Cardiac fibroblast (primary cell): ENCODE data around the gene PCSK5.
"Not testable (repeated sequence)": the region's sequence is repeated elsewhere in the genome, so short reads cannot be mapped to it uniquely, and the experiment has no call there.

ENCODE experiments used
- DNase-seq, 2 donors: peaks; one replicate each; pipeline versions ENCODE4 v3.0.0 to v3.0.0-alpha.2; 2010; ENCODE audit warnings: low read depth in 2 of 2
- H3K4me3 ChIP-seq, 2 donors: replicated peaks in 1 of 2; 1 replicate in 1 of 2; 2 replicates in 1 of 2; pipeline ENCODE4 v1.5.1; 2011; ENCODE audit warnings: low read depth in 2 of 2, low read length in 2 of 2, mild to moderate bottlenecking in 2 of 2, moderate library complexity in 1 of 2
- TF ChIP-seq, protein P1 (sequence below): IDR thresholded peaks from one replicate; pipeline ENCODE4 v1.5.1; 2011; ENCODE audit warnings: low read depth, mild to moderate bottlenecking, low read length, inconsistent platforms

Gene PCSK5

DNA sequence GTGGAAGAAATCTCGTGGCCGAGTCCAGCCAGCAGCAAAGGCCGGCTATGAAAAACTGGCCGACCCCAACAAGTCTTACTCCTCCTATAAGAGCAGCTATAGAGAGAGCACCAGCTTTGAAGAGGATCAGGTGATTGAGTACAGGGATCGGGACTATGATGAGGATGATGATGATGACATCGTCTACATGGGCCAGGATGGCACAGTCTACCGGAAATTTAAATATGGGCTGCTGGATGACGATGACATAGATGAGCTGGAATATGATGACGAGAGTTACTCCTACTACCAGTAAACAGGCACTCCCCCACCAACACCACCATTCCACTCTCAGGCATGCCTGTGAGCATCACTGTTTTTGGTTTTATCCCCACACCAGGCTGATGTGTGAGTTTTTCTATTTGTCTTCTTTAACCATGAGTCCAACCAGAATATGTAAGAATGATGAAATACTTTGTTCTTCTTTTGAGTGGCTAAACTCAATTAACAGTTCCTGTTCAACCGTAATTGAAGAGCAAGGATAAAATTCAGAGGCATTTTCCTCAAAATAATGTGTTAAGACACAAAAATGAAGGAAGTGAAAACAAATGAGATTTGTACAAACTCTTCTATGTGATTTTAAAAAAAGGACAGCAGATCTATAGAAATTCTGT is 468.3 kb downstream of the PCSK5 start:
- DNase-seq = no peak
- TF ChIP-seq, protein P1, sequence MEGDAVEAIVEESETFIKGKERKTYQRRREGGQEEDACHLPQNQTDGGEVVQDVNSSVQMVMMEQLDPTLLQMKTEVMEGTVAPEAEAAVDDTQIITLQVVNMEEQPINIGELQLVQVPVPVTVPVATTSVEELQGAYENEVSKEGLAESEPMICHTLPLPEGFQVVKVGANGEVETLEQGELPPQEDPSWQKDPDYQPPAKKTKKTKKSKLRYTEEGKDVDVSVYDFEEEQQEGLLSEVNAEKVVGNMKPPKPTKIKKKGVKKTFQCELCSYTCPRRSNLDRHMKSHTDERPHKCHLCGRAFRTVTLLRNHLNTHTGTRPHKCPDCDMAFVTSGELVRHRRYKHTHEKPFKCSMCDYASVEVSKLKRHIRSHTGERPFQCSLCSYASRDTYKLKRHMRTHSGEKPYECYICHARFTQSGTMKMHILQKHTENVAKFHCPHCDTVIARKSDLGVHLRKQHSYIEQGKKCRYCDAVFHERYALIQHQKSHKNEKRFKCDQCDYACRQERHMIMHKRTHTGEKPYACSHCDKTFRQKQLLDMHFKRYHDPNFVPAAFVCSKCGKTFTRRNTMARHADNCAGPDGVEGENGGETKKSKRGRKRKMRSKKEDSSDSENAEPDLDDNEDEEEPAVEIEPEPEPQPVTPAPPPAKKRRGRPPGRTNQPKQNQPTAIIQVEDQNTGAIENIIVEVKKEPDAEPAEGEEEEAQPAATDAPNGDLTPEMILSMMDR = no peak
- H3K4me3 ChIP-seq = no peak overlapping the region

DNA sequence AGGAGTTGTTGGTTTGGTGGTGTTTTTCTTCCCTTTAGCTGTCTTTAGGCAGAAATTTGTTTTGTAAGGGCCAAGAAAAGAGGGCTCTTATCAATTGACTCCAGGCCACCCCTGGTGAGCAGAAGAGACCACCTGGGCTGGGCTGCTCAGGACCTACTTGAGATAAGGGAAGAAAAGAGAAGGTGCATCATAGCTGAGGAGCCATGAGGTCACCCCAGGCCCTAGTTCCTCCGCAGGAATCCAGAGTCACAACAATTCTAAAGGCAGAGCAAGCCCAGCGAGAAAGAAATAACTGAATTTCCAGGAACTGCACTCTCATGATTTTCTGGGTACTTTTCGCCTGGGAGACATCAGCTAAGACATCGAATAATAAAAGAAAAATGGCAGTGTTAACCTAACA is 468.9 kb downstream of the PCSK5 start:
- TF ChIP-seq, protein P1 = no peak
- DNase-seq = no peak
- no peak overlapping the region for H3K4me3 ChIP-seq

DNA sequence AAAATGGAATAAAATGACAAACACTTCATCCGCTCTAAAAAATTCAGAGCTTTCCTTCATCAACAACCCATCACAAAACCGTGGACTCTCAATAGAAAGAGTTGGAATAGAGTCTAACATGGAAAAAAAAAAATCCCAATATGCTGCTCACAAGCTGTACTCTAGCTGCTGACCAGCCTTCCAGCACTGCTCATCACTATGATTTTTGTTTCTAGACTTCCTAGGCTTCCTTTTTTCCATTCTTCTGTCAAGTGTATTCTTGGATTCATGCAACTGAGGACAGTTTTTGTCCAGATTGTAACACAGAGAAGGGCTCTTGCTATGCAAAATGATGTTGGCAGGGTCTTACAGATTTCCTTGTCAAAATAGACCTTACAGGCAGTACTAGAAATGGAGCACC is 469.3 kb downstream of the PCSK5 start:
- TF ChIP-seq, protein P1 = no peak
- no peak overlapping the region for H3K4me3 ChIP-seq
- DNase-seq = no peak

DNA sequence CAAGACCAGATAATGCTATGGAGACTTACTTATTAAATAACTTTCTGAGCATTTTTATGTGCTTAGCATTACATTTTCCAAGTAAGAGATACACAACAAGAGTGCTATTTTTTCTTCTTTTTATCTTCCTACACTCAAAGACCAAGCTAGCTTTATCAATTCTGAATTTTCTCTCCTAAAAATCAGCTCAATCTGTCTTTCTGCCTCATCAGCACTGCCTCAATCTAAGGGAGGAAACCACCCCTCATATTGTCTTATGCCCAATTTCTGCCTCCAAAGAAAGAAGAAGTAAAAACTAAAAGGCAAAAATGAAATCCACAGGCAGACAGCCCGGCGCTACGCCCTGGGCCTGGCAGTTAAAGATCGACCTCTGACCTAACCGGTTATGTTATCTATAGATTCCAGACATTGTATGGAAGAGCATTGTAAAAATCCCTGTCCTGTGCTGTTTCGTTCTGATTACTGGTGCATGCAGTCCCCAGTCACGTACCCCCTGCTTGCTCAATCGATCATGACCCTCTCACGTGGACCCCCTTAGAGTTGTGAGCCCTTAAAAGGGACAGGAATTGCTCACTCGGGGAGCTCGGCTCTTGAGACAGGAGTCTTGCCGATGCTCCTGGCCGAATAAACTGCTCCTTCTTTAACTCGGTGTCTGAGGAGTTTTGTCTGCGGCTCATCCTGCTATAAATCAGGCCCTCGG is 472.0 kb downstream of the PCSK5 start:
- DNase-seq, H3K4me3 ChIP-seq: not testable (repeated sequence)

DNA sequence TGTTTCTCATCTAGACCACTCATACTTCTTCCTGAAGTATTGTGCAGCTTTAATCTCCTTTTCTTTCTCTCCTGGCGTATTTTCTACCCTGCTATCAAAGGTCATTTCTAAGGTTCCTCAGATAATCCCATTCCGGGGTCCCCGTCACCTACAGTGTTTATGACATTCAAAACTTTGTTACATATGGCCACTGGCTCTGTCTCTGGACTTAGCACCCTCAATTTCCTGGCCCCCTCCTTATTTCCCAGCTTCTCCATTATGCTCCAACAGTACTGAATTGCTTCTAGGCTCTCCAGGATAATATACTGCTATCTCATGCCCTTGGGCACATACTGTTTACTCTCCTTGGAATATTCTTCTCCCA is 472.5 kb downstream of the PCSK5 start:
- DNase-seq = no peak
- TF ChIP-seq, protein P1 = no peak
- no peak overlapping the region for H3K4me3 ChIP-seq

DNA sequence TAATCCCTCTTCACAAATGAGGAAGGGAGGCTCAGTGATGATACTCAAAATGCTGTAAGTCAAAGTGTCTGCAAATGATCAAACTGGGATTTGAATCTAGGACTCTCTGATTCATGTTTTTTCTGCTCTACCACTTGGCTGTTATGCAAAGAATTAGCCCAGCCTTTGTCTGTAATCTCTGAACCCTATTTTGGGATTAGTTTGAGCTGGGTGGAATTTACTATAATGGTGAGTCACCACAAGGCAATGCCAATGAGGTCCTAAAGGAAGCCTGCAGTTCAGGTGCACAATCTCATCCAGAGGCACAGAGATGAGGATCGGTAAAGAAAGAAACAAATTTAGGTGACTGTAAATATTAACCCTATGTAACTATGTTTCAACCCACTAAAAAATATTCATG is 474.6 kb downstream of the PCSK5 start:
- peak; percentile 43 to 68 for DNase-seq
- no peak overlapping the region for H3K4me3 ChIP-seq
- TF ChIP-seq, protein P1 = no peak

DNA sequence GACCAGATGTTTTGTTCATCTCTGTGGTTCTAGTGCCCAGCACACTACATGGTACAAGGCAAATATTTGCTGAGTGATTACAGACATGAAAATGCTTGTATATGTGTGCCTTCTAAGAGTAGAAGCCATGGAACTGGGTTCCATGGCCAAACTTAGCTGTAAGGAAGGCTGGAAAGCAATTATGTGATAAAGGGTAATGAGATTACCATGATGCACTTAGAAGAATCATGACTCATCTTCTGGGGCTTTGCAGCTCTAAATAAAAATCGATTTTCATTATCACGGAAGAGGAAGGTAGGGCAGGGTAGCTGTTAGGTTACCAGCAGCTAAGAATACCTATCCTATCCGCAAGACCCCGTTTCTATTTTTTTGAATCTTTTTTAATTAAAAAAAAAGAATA is 475.8 kb downstream of the PCSK5 start:
- TF ChIP-seq, protein P1 = no peak
- H3K4me3 ChIP-seq = no peak overlapping the region
- no peak for DNase-seq
